Motor neuron (in vitro differentiated cells): ENCODE measurements around the gene GZF1. TPM values are rescaled to one million over a fixed set of nuclear protein-coding genes. Genes with fewer than 3 reads are reported as not detected.

Experiments used
- ATAC-seq, 8 experiments: fragments of 200-7000 bp; cut with Tn5 transposase; replicated peaks in 6 of 8; 2 replicates each; pipeline ENCODE4 v1.8.0; 2021; ENCODE audit warnings: mild to moderate bottlenecking in 8 of 8, moderate library complexity in 8 of 8
- H3K27ac ChIP-seq, 2 donors: fragments of 250-450 bp; sonication (Bioruptor Pico); 2 replicates each; pipeline ENCODE4 v1.9.0; 2021; ENCODE audit warnings: antibody characterized with exemption in 2 of 2, mild to moderate bottlenecking in 2 of 2, moderate library complexity in 1 of 2
- H3K4me1 ChIP-seq, 2 donors: fragments of 250-450 bp; sonication (Bioruptor Pico); replicated peaks in 1 of 2; 2 replicates each; pipeline ENCODE4 v1.6.1; 2021; ENCODE audit warnings: antibody characterized with exemption in 2 of 2, mild to moderate bottlenecking in 2 of 2, moderate library complexity in 1 of 2
- H3K4me3 ChIP-seq, 5 donors: fragments of 250-450 bp; sonication (Bioruptor Pico); 2 replicates each; pipeline ENCODE4 v1.9.0; 2021; ENCODE audit warnings: antibody characterized with exemption in 5 of 5, mild to moderate bottlenecking in 5 of 5, moderate library complexity in 4 of 5
- WGBS, 10 experiments: fragments of 450-650 bp; shearing (Covaris generic); methylation state at CpG; one replicate each; pipeline ENCODE4 v1.0.0; 2022; 5-methylcytosine and 5-hydroxymethylcytosine counted together
- in situ Hi-C, 9 experiments: fragments of 400-800 bp; cut with MboI; loops; one replicate each; pipeline ENCODE4 v1.15.0; 2021; ENCODE audit warnings: low sequenced_read_pairs in 9 of 9, low pct_unique_long_range_greater_than_20kb in 2 of 9; ENCODE audit not compliant: unreplicated experiment in 9 of 9
- total RNA-seq, 8 experiments: library from RNA; unstranded; fragments of 300-600 nt; gene quantifications; 2 replicates each; pipeline versions ENCODE4 v1.2.3 to v1.2.4, GENCODE V29; 2022

Gene GZF1
- total RNA-seq, 8 experiments from 2014 or later = 11.2 to 40.6 (median 22.3) TPM

- WGBS, 10 experiments = 13 to 88% (median 64%) methylated on average over 2 to 7 of the region's 8 CpGs; no CpG with 5 or more reads in 1 of the 10 experiments
- ATAC-seq = peak in 2 of 8 experiments; percentile 53 to 71
- in situ Hi-C loops = loop anchor here in 7 of 9 experiments (10.0 to 25.0 kb wide), 7 partner anchors 294 to 997 kb away; partner anchors contain the start of genes SSTR4 (in 2 of the 7) and THBD (in 2 of the 7)
- Histone ChIP-seq H3K4me3 (no peak overlapping the region), H3K27ac (no peak overlapping the region), H3K4me1 (peaks cover 0 to under 1% of the 10 kb centered on the region in 2 donors)
These were observed 30.3 kb upstream of the GZF1 start for GRCh38 chr20:23331450-23332350.

DNA sequence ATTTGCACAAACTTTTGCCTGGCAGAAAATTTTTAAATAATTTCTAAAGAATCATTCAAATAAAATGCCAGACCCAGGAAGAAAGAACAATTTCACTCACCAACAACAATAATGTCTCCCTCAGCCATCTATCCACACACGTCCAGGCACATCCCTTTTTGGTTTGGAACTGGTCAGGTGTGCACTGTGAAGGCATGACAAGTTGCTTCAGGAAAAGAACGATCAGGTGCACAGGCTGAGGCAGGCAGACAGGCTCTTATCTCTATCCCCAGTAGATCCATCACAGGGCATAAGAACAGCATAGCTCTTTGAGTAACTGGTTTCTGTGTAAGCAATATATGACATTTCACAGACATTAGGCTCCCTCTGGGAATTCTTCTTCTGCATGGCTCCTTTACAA is 29.5 kb upstream of the GZF1 start:
- in situ Hi-C loops = loop anchor here in 7 of 9 experiments (10.0 to 25.0 kb wide), 7 partner anchors 295 to 998 kb away; partner anchors contain the start of genes SSTR4 (in 2 of the 7) and THBD (in 2 of the 7)

DNA sequence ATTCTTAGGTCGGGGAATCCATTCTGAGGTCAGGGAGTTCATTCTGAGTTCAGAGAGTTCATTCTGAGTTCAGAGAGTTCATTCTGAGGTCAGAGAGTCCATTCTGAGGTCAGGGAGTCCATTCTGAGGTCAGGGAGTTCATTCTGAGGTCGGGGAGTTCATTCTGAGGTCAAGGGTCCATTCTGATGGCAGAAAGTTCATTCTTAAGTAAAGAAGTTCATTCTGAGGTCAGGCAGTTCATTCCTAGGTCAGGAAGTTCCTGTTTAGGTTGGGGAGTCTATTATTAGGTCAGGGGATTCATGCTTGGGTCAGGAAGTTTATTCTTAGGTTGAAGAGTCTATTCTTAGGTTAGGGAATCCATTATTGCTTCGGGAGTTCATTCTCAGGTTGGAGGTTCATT is 27.9 kb upstream of the GZF1 start:
- WGBS, 10 experiments = 0 to 100% (median 50%) methylated on average over 1 to 3 of the region's 3 CpGs; no CpG with 5 or more reads in 3 of the 10 experiments
- Histone ChIP-seq H3K4me3 (no peak overlapping the region), H3K27ac (no peak overlapping the region), H3K4me1 (peaks cover 5 to 11% of the 10 kb centered on the region in 2 donors)
- no peak for ATAC-seq
- in situ Hi-C loops = loop anchor here in 7 of 9 experiments (10.0 to 25.0 kb wide), 7 partner anchors 297 to 999 kb away; partner anchors contain the start of genes SSTR4 (in 2 of the 7) and THBD (in 2 of the 7)

More for the DNA sequence above, 29.5 kb upstream of the GZF1 start:
- no peak for ATAC-seq
- Histone ChIP-seq H3K4me3 (no peak overlapping the region), H3K4me1 (peaks cover 3 to 7% of the 10 kb centered on the region in 2 donors), H3K27ac (no peak overlapping the region)
- WGBS, 10 experiments = 30 to 86% (median 59%) methylated on average over 1 to 2 of the region's 2 CpGs; no CpG with 5 or more reads in 4 of the 10 experiments

- ATAC-seq = no peak
These were observed 26.5 kb upstream of the GZF1 start for GRCh38 chr20:23335521-23335920.

DNA sequence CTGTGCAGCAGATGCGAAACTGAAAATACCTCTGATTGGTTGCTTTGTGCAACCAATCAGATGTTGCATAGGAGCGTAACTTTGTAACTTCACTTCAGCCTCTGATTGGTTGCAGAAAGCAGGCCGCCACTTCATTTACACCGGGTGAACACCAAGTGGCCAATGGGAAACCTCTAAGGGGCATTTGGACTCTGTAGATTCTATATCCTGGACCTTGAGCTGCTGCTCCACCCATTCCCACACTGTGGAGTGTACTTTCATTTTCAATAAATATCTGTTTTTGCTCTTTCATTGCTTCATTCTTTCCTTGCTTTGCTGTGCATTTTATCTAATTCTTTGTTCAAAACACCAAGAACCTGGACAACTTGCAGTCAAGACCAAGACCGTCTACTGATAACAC is 25.5 kb upstream of the GZF1 start:
- in situ Hi-C loops = loop anchor here in 7 of 9 experiments (10.0 to 25.0 kb wide), 7 partner anchors 299 to 1002 kb away; partner anchors contain the start of genes SSTR4 (in 2 of the 7) and THBD (in 2 of the 7)
- peak in 2 of 8 experiments; percentile 17 to 37 for ATAC-seq
- WGBS, 10 experiments = 69 to 100% (median 92%) methylated on average over 1 to 5 of the region's 5 CpGs; no CpG with 5 or more reads in 1 of the 10 experiments
- H3K4me3 ChIP-seq = no peak overlapping the region
- no peak overlapping the region for H3K27ac ChIP-seq
- peaks cover 5 to 11% of the 10 kb centered on the region in 2 donors for H3K4me1 ChIP-seq

More at GRCh38 chr20:23335521-23335920, 26.5 kb upstream of the GZF1 start:
- 43 to 100% (median 88%) methylated on average over 1 to 5 of the region's 5 CpGs; no CpG with 5 or more reads in 3 of the 10 experiments for WGBS, 10 experiments
- H3K4me3 ChIP-seq = no peak overlapping the region
- H3K4me1 ChIP-seq = peaks cover 5 to 11% of the 10 kb centered on the region in 2 donors
- in situ Hi-C loops = loop anchor here in 7 of 9 experiments (10.0 to 25.0 kb wide), 7 partner anchors 298 to 1001 kb away; partner anchors contain the start of genes SSTR4 (in 2 of the 7) and THBD (in 2 of the 7)
- H3K27ac ChIP-seq = no peak overlapping the region

DNA sequence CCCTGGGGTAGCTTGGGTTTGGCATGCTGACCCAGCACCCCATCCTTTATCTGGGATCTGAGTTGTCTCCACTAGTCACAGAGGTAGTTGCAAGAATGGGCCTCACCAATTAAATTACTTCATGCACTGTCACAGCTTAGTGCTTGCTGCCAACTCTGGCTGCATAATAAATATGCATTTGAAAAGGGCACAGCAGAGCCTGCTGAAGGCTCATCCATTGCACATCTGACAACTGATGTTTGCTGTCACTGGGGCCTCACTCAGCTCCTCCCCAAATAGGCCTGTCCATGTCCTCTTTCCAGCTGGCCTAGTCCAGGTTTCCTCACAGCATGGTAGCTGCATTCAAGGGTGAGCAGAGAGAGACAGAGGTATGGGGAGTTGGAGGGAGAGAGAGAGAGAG is 24.7 kb upstream of the GZF1 start:
- Histone ChIP-seq H3K4me3 (no peak overlapping the region), H3K4me1 (peaks cover 5 to 11% of the 10 kb centered on the region in 2 donors), H3K27ac (no peak overlapping the region)
- ATAC-seq = peak; percentile 55 to 94 (median 86)
- in situ Hi-C loops = loop anchor here in 7 of 9 experiments (10.0 to 25.0 kb wide), 7 partner anchors 300 to 1003 kb away; partner anchors contain the start of genes SSTR4 (in 2 of the 7) and THBD (in 2 of the 7)

DNA sequence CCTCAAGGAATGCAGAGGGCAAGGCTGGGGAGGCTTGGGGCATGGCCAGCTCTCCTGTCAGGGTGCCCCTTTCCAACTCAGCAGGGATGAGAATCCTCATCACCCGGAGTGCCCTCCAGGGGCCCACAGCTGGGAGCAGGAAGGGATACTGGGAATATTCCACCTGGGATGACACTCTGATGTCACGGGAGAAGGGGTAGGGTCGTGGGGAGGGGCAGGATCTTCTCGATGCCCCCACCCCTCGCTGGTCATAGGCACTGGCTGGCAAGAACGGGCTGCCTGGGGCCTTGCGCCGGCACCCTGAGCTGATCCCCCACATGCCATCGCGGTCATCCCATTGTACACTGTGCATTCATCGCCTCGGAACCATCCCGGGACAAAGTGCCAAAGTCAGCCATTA is 22.0 kb upstream of the GZF1 start:
- H3K27ac ChIP-seq = no peak overlapping the region
- 60 to 100% (median 98%) methylated on average over 1 to 5 of the region's 13 CpGs; no CpG with 5 or more reads in 4 of the 10 experiments for WGBS, 10 experiments
- H3K4me1 ChIP-seq = peaks cover 5 to 11% of the 10 kb centered on the region in 2 donors
- H3K4me3 ChIP-seq = no peak overlapping the region
- no peak for ATAC-seq
- in situ Hi-C loops = loop anchor here in 8 of 9 experiments (10.0 to 25.0 kb wide), 9 partner anchors 285 to 1005 kb away; partner anchors contain the start of genes SSTR4 (in 2 of the 8) and THBD (in 2 of the 8)

DNA sequence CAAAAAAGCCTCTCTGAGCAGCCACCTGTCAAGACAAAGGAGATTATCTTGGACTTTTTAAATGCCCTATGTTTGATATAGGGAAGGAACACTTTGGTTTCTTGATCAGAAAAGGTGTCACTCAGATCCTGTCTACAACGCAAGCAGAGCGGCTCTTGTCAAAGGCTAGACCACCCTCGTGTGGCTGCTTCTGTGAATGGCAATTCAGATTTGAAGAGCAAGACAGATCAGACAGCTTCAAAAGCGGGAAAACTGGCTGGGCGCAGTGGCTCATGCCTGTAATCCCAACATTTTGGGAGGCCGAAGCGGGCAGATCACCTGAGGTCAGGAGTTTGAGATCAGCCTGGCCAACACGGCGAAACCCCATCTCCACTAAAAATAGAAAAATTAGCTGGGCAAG is 21.5 kb upstream of the GZF1 start:
- Histone ChIP-seq H3K4me3 (no peak overlapping the region), H3K27ac (no peak overlapping the region), H3K4me1 (peaks cover 5 to 11% of the 10 kb centered on the region in 2 donors)
- ATAC-seq = peak; percentile 68 to 88 (median 74)
- WGBS, 10 experiments = 20 to 71% (median 36%) methylated on average over 1 to 8 of the region's 9 CpGs; no CpG with 5 or more reads in 2 of the 10 experiments
- in situ Hi-C loops = loop anchor here in 6 of 9 experiments (10.0 to 25.0 kb wide), 8 partner anchors 286 to 1003 kb away; partner anchors contain the start of genes SSTR4 (in 2 of the 6) and THBD (in 2 of the 6)

GRCh38 chr20:23341073-23341472 is 20.9 kb upstream of the GZF1 start:
- H3K4me3 ChIP-seq = no peak overlapping the region
- no peak for ATAC-seq
- no peak overlapping the region for H3K27ac ChIP-seq
- H3K4me1 ChIP-seq = peaks cover 5 to 11% of the 10 kb centered on the region in 2 donors
- 8 to 83% (median 33%) methylated on average over 1 to 2 of the region's 2 CpGs; no CpG with 5 or more reads in 4 of the 10 experiments for WGBS, 10 experiments
- in situ Hi-C loops = loop anchor here in 6 of 9 experiments (10.0 to 25.0 kb wide), 8 partner anchors 286 to 1004 kb away; partner anchors contain the start of genes SSTR4 (in 2 of the 6) and THBD (in 2 of the 6)

GRCh38 chr20:23343590-23343989 is 18.4 kb upstream of the GZF1 start:
- WGBS, 10 experiments = 43 to 100% (median 94%) methylated on average over 1 of the region's 1 CpG; no CpG with 5 or more reads in 4 of the 10 experiments
- in situ Hi-C loops = loop anchor here in 6 of 9 experiments (10.0 to 25.0 kb wide), 8 partner anchors 289 to 1006 kb away; partner anchors contain the start of genes SSTR4 (in 2 of the 6) and THBD (in 2 of the 6)
- no peak for ATAC-seq
- Histone ChIP-seq H3K4me3 (no peak overlapping the region), H3K27ac (no peak overlapping the region), H3K4me1 (peaks cover 0 to 6% of the 10 kb centered on the region in 2 donors)

DNA sequence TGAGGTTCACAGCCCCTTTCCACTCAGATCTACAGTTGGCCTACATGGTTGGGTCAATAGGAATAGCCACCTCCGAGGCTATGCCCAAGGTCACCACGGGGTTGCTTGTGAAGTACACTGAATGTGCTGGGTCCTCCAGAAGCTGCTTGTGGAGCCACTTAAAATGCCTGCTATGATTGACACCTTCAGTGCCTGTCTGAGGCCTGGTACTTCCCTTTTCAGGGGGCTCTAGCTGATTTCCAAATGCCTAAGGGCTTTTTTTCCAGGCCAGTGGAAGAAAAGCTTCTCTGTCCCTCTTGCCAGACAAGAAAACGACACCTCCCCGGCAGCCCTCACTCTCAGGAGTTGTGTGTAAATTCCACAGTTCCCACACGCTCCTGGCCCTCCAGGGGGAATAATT is 17.6 kb upstream of the GZF1 start:
- H3K4me1 ChIP-seq = peaks cover 4 to 12% of the 10 kb centered on the region in 2 donors
- 80 to 100% (median 80%) methylated on average over 1 to 4 of the region's 5 CpGs; no CpG with 5 or more reads in 7 of the 10 experiments for WGBS, 10 experiments
- H3K27ac ChIP-seq = no peak overlapping the region
- H3K4me3 ChIP-seq = no peak overlapping the region
- in situ Hi-C loops = loop anchor here in 6 of 9 experiments (10.0 to 25.0 kb wide), 8 partner anchors 290 to 1007 kb away; partner anchors contain the start of genes SSTR4 (in 2 of the 6) and THBD (in 2 of the 6)
- ATAC-seq = no peak

- in situ Hi-C loops = loop anchor here in 6 of 9 experiments (10.0 to 25.0 kb wide), 8 partner anchors 291 to 1009 kb away; partner anchors contain the start of genes SSTR4 (in 2 of the 6) and THBD (in 2 of the 6)
- Histone ChIP-seq H3K27ac (no peak overlapping the region), H3K4me1 (peaks cover 5 to 14% of the 10 kb centered on the region in 2 donors), H3K4me3 (no peak overlapping the region)
- no peak for ATAC-seq
- 20 to 100% (median 84%) methylated on average over 1 to 3 of the region's 4 CpGs; no CpG with 5 or more reads in 1 of the 10 experiments for WGBS, 10 experiments
These were observed 16.0 kb upstream of the GZF1 start for GRCh38 chr20:23346002-23346401.
